Mammary epithelial cell (primary cell): Measurements from ENCODE around the gene ROM1.

ENCODE experiments used
- CTCF ChIP-seq, 2 donors: IDR thresholded peaks in 1 of 2; conservative IDR thresholded peaks in 1 of 2; 2 replicates each; pipeline ENCODE4 v1.5.1; 2011 to 2012; ENCODE audit warnings: inconsistent platforms in 2 of 2, low read length in 2 of 2, mild to moderate bottlenecking in 2 of 2, control low read depth in 1 of 2, low read depth in 1 of 2; ENCODE audit not compliant: insufficient read depth in 1 of 2; ENCODE audit errors: extremely low read depth in 1 of 2
- EZH2 ChIP-seq: IDR thresholded peaks from 2 replicates; pipeline ENCODE4 v1.6.1; 2012; ENCODE audit warnings: low read length, inconsistent platforms, borderline replicate concordance

- no peak for TF ChIP-seq CTCF (conservative IDR thresholded peaks at IDR 0.05 in 1 of 2, IDR thresholded peaks at IDR 0.05 in 1 of 2; ENCODE audit: extremely low read depth in 1 of 2, insufficient read depth in 1 of 2, low read depth in 1 of 2, low read length in 2 of 2)
- no peak for TF ChIP-seq EZH2
Observed at GRCh38 chr11:62654297-62654696, 41.2 kb downstream of the ROM1 start.
